Neural cell (in vitro differentiated cells): Measurements from ENCODE around the gene PRRX1. TPM values are rescaled to one million over a fixed set of nuclear protein-coding genes. Genes with fewer than 3 reads are reported as not detected.

Source experiments
- H2AFZ ChIP-seq: fragments of 200-600, 300-800 bp; sonication (generic), shearing (Covaris generic); 2 replicates; pipeline ENCODE4 v1.6.0; 2014; ENCODE audit warnings: low read depth, mild to moderate bottlenecking, antibody characterized with exemption, low read length, moderate library complexity
- H3F3A ChIP-seq: fragments of 200-600 bp; shearing (Covaris generic); 2 replicates; pipeline ENCODE4 v1.6.1; 2016; ENCODE audit warnings: mild to moderate bottlenecking, moderate library complexity, mixed read lengths, antibody characterized with exemption, low read length; ENCODE audit not compliant: insufficient read depth, poor library complexity, severe bottlenecking
- H3K27ac ChIP-seq: fragments of 200-600, 300-800 bp; sonication (generic), shearing (Covaris generic); 2 replicates; pipeline ENCODE4 v1.5.1; 2014; ENCODE audit warnings: mild to moderate bottlenecking, low read length, moderate library complexity
- H3K27me3 ChIP-seq: fragments of 300-800, 200-600 bp; sonication (generic), shearing (Covaris generic); 2 replicates; pipeline ENCODE4 v1.6.0; 2014; ENCODE audit warnings: mild to moderate bottlenecking, low read depth, low read length, moderate library complexity; ENCODE audit not compliant: insufficient read depth
- H3K36me3 ChIP-seq: fragments of 300-800, 200-600 bp; sonication (generic), shearing (Covaris generic); 2 replicates; pipeline ENCODE4 v1.5.1; 2014; ENCODE audit warnings: mild to moderate bottlenecking, antibody characterized with exemption, low read length, moderate library complexity; ENCODE audit not compliant: insufficient read depth
- H3K4me2 ChIP-seq: fragments of 300-800, 200-600 bp; sonication (generic), shearing (Covaris generic); 2 replicates; pipeline ENCODE4 v1.6.0; 2014; ENCODE audit warnings: mild to moderate bottlenecking, low read length
- H3K4me3 ChIP-seq: fragments of 300-800, 200-600 bp; sonication (generic), shearing (Covaris generic); 2 replicates; pipeline ENCODE4 v1.5.1; 2014; ENCODE audit warnings: mild to moderate bottlenecking, low read length, moderate library complexity
- H3K79me2 ChIP-seq: fragments of 200-600 bp; shearing (Covaris generic); replicated peaks from 2 replicates; pipeline ENCODE4 v1.6.0; 2014; ENCODE audit warnings: mild to moderate bottlenecking, low read length, moderate library complexity; ENCODE audit not compliant: insufficient read depth
- H3K9ac ChIP-seq: fragments of 300-800, 200-600 bp; sonication (generic), shearing (Covaris generic); 2 replicates; pipeline ENCODE4 v1.6.1; 2016; ENCODE audit warnings: mild to moderate bottlenecking, low read length, mixed read lengths
- H3K9me2 ChIP-seq: fragments of 200-600 bp; shearing (Covaris generic); 2 replicates; pipeline ENCODE4 v1.6.1; 2016; ENCODE audit warnings: mild to moderate bottlenecking, low read length, mixed read lengths; ENCODE audit not compliant: insufficient read depth
- H3K9me3 ChIP-seq: fragments of 200-600, 300-800 bp; sonication (generic), shearing (Covaris generic); 2 replicates; pipeline ENCODE4 v1.6.1; 2016; ENCODE audit warnings: mild to moderate bottlenecking, mixed run types, low read length, moderate library complexity, mixed read lengths
- H4K20me1 ChIP-seq: fragments of 200-600 bp; shearing (Covaris generic); 2 replicates; pipeline ENCODE4 v1.6.1; 2016; ENCODE audit warnings: mild to moderate bottlenecking, mixed run types; ENCODE audit not compliant: insufficient read depth
- CTCF ChIP-seq: fragments of 450-650 bp; IDR thresholded peaks from 2 replicates; pipeline ENCODE4 v1.5.1; 2014; ENCODE audit warnings: antibody characterized with exemption, mild to moderate bottlenecking, moderate library complexity; ENCODE audit not compliant: poor library complexity, severe bottlenecking
- EP300 ChIP-seq: fragments of 450-650 bp; conservative IDR thresholded peaks from 2 replicates; pipeline ENCODE4 v1.6.1; 2014; ENCODE audit warnings: antibody characterized with exemption, mild to moderate bottlenecking, moderate library complexity; ENCODE audit not compliant: poor library complexity, severe bottlenecking
- EZH2 ChIP-seq: fragments of 200-600, 300-800 bp; shearing (Covaris generic), sonication (generic); IDR thresholded peaks from 2 replicates; pipeline ENCODE4 v1.6.1; 2014; ENCODE audit warnings: antibody characterized with exemption, low read length, borderline replicate concordance, mild to moderate bottlenecking; ENCODE audit not compliant: insufficient read depth, poor library complexity, severe bottlenecking
- MXI1 ChIP-seq: fragments of 450-650 bp; conservative IDR thresholded peaks from 2 replicates; pipeline ENCODE4 v1.6.1; 2014; ENCODE audit warnings: antibody characterized with exemption, mild to moderate bottlenecking; ENCODE audit not compliant: poor library complexity, severe bottlenecking
- POLR2AphosphoS5 ChIP-seq: IDR thresholded peaks from 2 replicates; pipeline ENCODE4 v1.6.1; 2012
- RAD21 ChIP-seq: fragments of 450-650 bp; conservative IDR thresholded peaks from 2 replicates; pipeline ENCODE4 v1.6.1; 2014; ENCODE audit warnings: antibody characterized with exemption, mild to moderate bottlenecking, moderate library complexity
- REST ChIP-seq: IDR thresholded peaks from 2 replicates; pipeline ENCODE4 v1.6.1; 2012; ENCODE audit warnings: borderline replicate concordance
- SMC3 ChIP-seq: fragments of 450-650 bp; conservative IDR thresholded peaks from 2 replicates; pipeline ENCODE4 v1.6.1; 2014; ENCODE audit warnings: antibody characterized with exemption, mild to moderate bottlenecking, moderate library complexity; ENCODE audit not compliant: poor library complexity
- TAF1 ChIP-seq: IDR thresholded peaks from 2 replicates; pipeline ENCODE4 v1.6.1; 2012; ENCODE audit warnings: low read depth
- polyA plus RNA-seq: library from polyadenylated mRNA; depleted of rRNA; stranded (reverse); fragments of >200 nt; gene quantifications from 2 replicates; pipeline ENCODE4 v1.2.3, GENCODE V29; 2014

Gene PRRX1
- polyA plus RNA-seq, 1 donor from 2014 or later, result 0.10 TPM

GRCh38 chr1:170749959-170750358 is 86.0 kb downstream of the PRRX1 start:
- Histone ChIP-seq H3K4me2 (no peak overlapping the region), H3K27me3 (no peaks in the 10 kb centered on the region), H2AFZ (no peak overlapping the region), H4K20me1 (no peaks in the 10 kb centered on the region), H3K9me2 (no peaks in the 10 kb centered on the region), H3K9me3 (no peaks in the 10 kb centered on the region), H3K36me3 (no peaks in the 10 kb centered on the region), H3K4me3 (no peak overlapping the region), H3K79me2 (no peaks in the 10 kb centered on the region), H3K9ac (no peak overlapping the region), H3F3A (no peaks in the 10 kb centered on the region), H3K27ac (no peak overlapping the region)
- no peak for TF ChIP-seq EP300
- no peak for TF ChIP-seq RAD21
- no peak for TF ChIP-seq SMC3
- TF ChIP-seq POLR2AphosphoS5, result no peak
- TF ChIP-seq CTCF, result no peak
- no peak for TF ChIP-seq TAF1
- no peak for TF ChIP-seq REST
- no peak for TF ChIP-seq MXI1
- TF ChIP-seq EZH2, result no peak

GRCh38 chr1:170755795-170756194 is 91.9 kb downstream of the PRRX1 start:
- no peaks in the 10 kb centered on the region for H3K9me3 ChIP-seq
- no peaks in the 10 kb centered on the region for H3K79me2 ChIP-seq
- H3K27ac ChIP-seq, result no peak overlapping the region
- no peaks in the 10 kb centered on the region for H3F3A ChIP-seq
- no peaks in the 10 kb centered on the region for H3K27me3 ChIP-seq
- H3K9me2 ChIP-seq, result no peaks in the 10 kb centered on the region
- no peaks in the 10 kb centered on the region for H3K36me3 ChIP-seq
- H4K20me1 ChIP-seq, result no peaks in the 10 kb centered on the region
- H3K9ac ChIP-seq, result no peak overlapping the region
- TF ChIP-seq REST (no peak), SMC3 (no peak), EP300 (no peak), TAF1 (no peak), CTCF (no peak), POLR2AphosphoS5 (no peak), MXI1 (no peak), RAD21 (no peak)
- no peak overlapping the region for H2AFZ ChIP-seq
- no peak overlapping the region for H3K4me2 ChIP-seq
- H3K4me3 ChIP-seq, result no peak overlapping the region
